ENCODE measurements around the gene TMEM270. TPM values are rescaled to one million over a fixed set of nuclear protein-coding genes. Genes with fewer than 3 reads are reported as not detected.

TMEM270 gene
- polyA plus RNA-seq, 2 of the 4 experiments (the other 2 are of a cell fraction), result not detected

GRCh38 chr7:73850781-73851207 is 10.2 kb upstream of the TMEM270 start (continued):
- TF ChIP-seq USF2 (IDR thresholded peaks at IDR 0.05) (no peak), E2F6 (IDR thresholded peaks at IDR 0.05; ENCODE audit: borderline replicate concordance, low read depth) (peak; percentile 53; the same call in 1 of the 2 replicates), ZSCAN20 (CRISPR knock-in tag; IDR thresholded peaks at IDR 0.05) (no peak), JUNB (IDR thresholded peaks at IDR 0.05) (peak; percentile 33; the same call in 1 of the 2 replicates), HDAC2 (IDR thresholded peaks at IDR 0.05) (no peak), CHD4 (IDR thresholded peaks at IDR 0.05; ENCODE audit: borderline replicate concordance) (no peak), RNF2 (IDR thresholded peaks at IDR 0.05; ENCODE audit: borderline replicate concordance, low read depth) (no peak), RARB (CRISPR knock-in tag; IDR thresholded peaks at IDR 0.05) (no peak), CTCF (IDR thresholded peaks at IDR 0.05) (no peak), PBX3 (IDR thresholded peaks at IDR 0.05) (no peak), RAD21 (conservative IDR thresholded peaks at IDR 0.05 in 1 of 2, IDR thresholded peaks at IDR 0.05 in 1 of 2) (no peak), RFX5 (IDR thresholded peaks at IDR 0.05) (no peak), HOXB5 (CRISPR knock-in tag; IDR thresholded peaks at IDR 0.05) (no peak), TP53 (CRISPR knock-in tag; IDR thresholded peaks at IDR 0.05) (no peak), MAX (IDR thresholded peaks at IDR 0.05) (peak; percentile 83), ZC3H11A (IDR thresholded peaks at IDR 0.05) (no peak), CBX8 (IDR thresholded peaks at IDR 0.05) (no peak), NFE2L2 (conservative IDR thresholded peaks at IDR 0.05; ENCODE audit: low read length) (no peak), MYC (IDR thresholded peaks at IDR 0.05; ENCODE audit: borderline replicate concordance, low read length) (0 out of 2 replicates have a peak, but pooled peaks have one; percentile 56), SREBF2 (IDR thresholded peaks at IDR 0.05) (no peak), POLR2A (IDR thresholded peaks at IDR 0.05; ENCODE audit: low read length) (no peak), HOXA7 (CRISPR knock-in tag; IDR thresholded peaks at IDR 0.05) (no peak), FOSB (CRISPR knock-in tag; IDR thresholded peaks at IDR 0.05) (no peak), NR3C1 (IDR thresholded peaks at IDR 0.05) (no peak), ZFP36 (IDR thresholded peaks at IDR 0.05; ENCODE audit: borderline replicate concordance, partially characterized antibody) (no peak), POLR2AphosphoS2 (conservative IDR thresholded peaks at IDR 0.05; ENCODE audit: low read length) (no peak), MAFK (IDR thresholded peaks at IDR 0.05; ENCODE audit: partially characterized antibody) (no peak), ZNF302 (CRISPR knock-in tag; IDR thresholded peaks at IDR 0.05) (no peak), KDM5A (IDR thresholded peaks at IDR 0.05) (no peak), FOSL2 (IDR thresholded peaks at IDR 0.05) (no peak), FOSL2 (CRISPR knock-in tag; IDR thresholded peaks at IDR 0.05) (peak; percentile 71), TFCP2L1 (CRISPR knock-in tag; IDR thresholded peaks at IDR 0.05) (no peak), ATOH8 (CRISPR knock-in tag; IDR thresholded peaks at IDR 0.05; ENCODE audit: low read depth) (peak; percentile 17; the same call in 1 of the 2 replicates), EP300 (IDR thresholded peaks at IDR 0.05) (no peak), GATA3 (IDR thresholded peaks at IDR 0.05; ENCODE audit: borderline replicate concordance) (no peak), NPAS2 (CRISPR knock-in tag; IDR thresholded peaks at IDR 0.05; ENCODE audit: borderline replicate concordance) (no peak), KDM1A (IDR thresholded peaks at IDR 0.05; ENCODE audit: low read depth) (no peak), ESRRA (IDR thresholded peaks at IDR 0.05; ENCODE audit: borderline replicate concordance, low read length) (no peak)
